BLaER1 (cell line): Measurements from ENCODE around the gene ASB2.

Source experiments
- H3K27ac ChIP-seq: shearing (Covaris generic); formaldehyde crosslinking; 2 replicates; pipeline ENCODE4 v1.8.1; 2022
- H3K27me3 ChIP-seq: shearing (Covaris generic); formaldehyde crosslinking; 2 replicates; pipeline ENCODE4 v1.8.1; 2022
- H3K36me3 ChIP-seq: shearing (Covaris generic); formaldehyde crosslinking; 2 replicates; pipeline ENCODE4 v1.8.1; 2022
- H3K4me1 ChIP-seq: shearing (Covaris generic); formaldehyde crosslinking; 2 replicates; pipeline ENCODE4 v1.8.1; 2022
- H3K4me2 ChIP-seq: shearing (Covaris generic); formaldehyde crosslinking; 2 replicates; pipeline ENCODE4 v1.8.1; 2022
- H3K4me3 ChIP-seq: shearing (Covaris generic); formaldehyde crosslinking; 2 replicates; pipeline ENCODE4 v1.8.1; 2022
- H3K9ac ChIP-seq: shearing (Covaris generic); formaldehyde crosslinking; 2 replicates; pipeline ENCODE4 v1.8.1; 2022
- H3K9me3 ChIP-seq: shearing (Covaris generic); formaldehyde crosslinking; 2 replicates; pipeline ENCODE4 v1.8.1; 2022
- H4K20me1 ChIP-seq: shearing (Covaris generic); formaldehyde crosslinking; 2 replicates; pipeline ENCODE4 v1.8.1; 2022
- Cebpa-rat ChIP-seq: shearing (Covaris generic); IDR thresholded peaks from 2 replicates; pipeline ENCODE4 v1.8.1; 2022

The ASB2 gene

GRCh38 chr14:93958567-93959238 is 17.7 kb downstream of the ASB2 start:
- no peaks in the 10 kb centered on the region for H4K20me1 ChIP-seq
- 0 out of 2 replicates have a peak overlapping the region, but pooled peaks have one; percentile 9 for H3K4me3 ChIP-seq
- H3K4me1 ChIP-seq, result peaks cover 100% of the 10 kb centered on the region
- no peak for TF ChIP-seq Cebpa-rat
- H3K9ac ChIP-seq, result peak overlapping the region; percentile 49
- H3K36me3 ChIP-seq, result no peaks in the 10 kb centered on the region
- no peaks in the 10 kb centered on the region for H3K9me3 ChIP-seq
- no peaks in the 10 kb centered on the region for H3K27me3 ChIP-seq
- peak overlapping the region; percentile 91 for H3K4me2 ChIP-seq
- peak overlapping the region; percentile 88 for H3K27ac ChIP-seq

DNA sequence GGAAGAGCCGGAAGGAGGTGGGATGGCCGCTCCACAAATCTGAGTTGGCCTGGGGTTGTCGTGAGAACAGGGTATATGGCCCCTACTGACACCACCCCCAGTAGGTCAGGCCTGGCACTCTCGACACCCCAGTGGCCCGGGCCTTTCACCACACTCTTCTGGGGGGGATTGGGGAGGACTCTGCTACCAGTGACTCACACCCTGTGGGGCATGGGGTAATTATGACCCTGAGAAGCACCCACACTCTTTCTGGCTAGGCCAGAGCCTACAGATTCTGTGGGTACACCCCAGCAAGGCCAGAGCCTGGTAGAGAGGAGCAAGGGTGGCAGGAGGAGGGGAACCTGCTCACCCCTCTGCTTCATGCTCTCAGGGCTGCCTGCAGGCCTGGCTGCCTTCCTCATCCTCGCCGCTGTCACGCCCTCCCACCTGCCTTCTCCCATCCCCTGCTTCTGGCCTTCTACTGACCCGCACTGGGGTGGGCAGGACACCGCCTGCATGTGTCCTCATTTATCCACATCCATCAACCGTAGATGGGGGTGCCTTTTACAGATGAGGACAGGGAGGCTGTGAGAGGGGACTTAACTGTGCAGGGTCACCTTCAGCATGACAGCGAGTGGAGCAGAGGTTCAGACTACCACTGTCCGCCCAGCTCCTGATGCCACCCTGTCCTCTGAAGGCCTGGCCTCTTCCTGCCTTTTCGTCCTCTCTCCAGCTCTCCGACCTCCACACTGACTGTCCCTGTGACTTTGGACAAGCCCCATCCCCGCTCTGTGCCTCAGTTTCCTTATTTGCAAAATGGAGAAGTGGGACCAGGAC is 18.4 kb downstream of the ASB2 start:
- Histone ChIP-seq H3K9me3 (no peaks in the 10 kb centered on the region), H3K27me3 (no peaks in the 10 kb centered on the region), H3K36me3 (no peaks in the 10 kb centered on the region), H3K4me1 (peaks cover 100% of the 10 kb centered on the region), H3K4me2 (peak overlapping the region; percentile 91), H3K9ac (no peak overlapping the region), H3K4me3 (no peak overlapping the region), H4K20me1 (no peaks in the 10 kb centered on the region), H3K27ac (peak overlapping the region; percentile 88)
- no peak for TF ChIP-seq Cebpa-rat

- Histone ChIP-seq H3K36me3 (no peaks in the 10 kb centered on the region), H3K4me1 (peaks cover 100% of the 10 kb centered on the region), H3K4me3 (no peak overlapping the region), H4K20me1 (no peaks in the 10 kb centered on the region), H3K27ac (peak overlapping the region; percentile 88), H3K27me3 (no peaks in the 10 kb centered on the region), H3K9ac (no peak overlapping the region), H3K4me2 (peak overlapping the region; percentile 91), H3K9me3 (no peaks in the 10 kb centered on the region)
- TF ChIP-seq Cebpa-rat, result no peak
These were observed 19.0 kb downstream of the ASB2 start for GRCh38 chr14:93957333-93957710.

DNA sequence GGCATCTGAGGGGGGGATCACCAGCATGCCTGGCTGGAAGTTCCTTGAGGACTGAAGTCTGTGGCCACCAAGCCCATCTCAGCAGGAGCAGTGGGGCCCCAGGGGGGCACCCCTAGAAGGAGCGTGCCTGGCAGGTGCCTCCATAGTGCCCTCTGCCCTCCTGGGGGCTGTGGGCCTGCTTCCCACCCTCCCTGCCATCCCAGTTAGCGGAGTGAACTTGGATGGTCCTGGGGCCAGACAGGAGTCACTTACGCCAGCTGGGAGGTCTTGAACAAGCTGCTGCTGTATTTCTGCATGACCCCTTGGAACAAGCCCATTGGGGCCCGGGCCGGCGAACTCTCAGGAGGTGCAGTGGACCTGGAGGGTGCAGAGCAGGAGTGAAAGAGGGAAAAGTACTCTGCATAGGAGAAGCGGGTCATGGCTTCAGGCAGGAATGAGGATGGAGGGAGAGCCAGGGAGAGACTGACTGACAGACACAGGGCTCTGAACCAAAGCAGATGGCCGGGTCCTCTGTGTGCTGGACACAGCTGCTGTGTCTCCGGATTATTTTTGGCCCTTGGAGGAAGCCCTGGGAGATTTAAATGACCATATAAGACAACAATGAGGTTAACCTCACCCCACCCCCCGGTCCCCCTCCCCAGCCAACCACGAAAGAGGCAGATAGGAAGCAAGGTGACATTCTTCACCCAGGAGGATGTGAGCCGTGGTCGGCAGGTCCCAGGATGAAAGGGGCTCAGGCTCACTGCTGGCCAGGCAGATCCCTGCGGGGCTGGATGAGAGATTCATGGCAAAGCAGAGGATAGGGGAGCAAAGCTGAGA is 19.6 kb downstream of the ASB2 start:
- H3K9me3 ChIP-seq, result no peaks in the 10 kb centered on the region
- H3K36me3 ChIP-seq, result no peaks in the 10 kb centered on the region
- H3K4me3 ChIP-seq, result no peak overlapping the region
- H3K27ac ChIP-seq, result peak overlapping the region; percentile 88
- peaks cover 100% of the 10 kb centered on the region for H3K4me1 ChIP-seq
- peak overlapping the region; percentile 91 for H3K4me2 ChIP-seq
- H4K20me1 ChIP-seq, result no peaks in the 10 kb centered on the region
- no peaks in the 10 kb centered on the region for H3K27me3 ChIP-seq
- no peak for TF ChIP-seq Cebpa-rat
- H3K9ac ChIP-seq, result peak overlapping the region; percentile 71; the same call in 1 of the 2 replicates

- Histone ChIP-seq H3K9ac (peak overlapping the region; percentile 71), H3K36me3 (no peaks in the 10 kb centered on the region), H3K4me3 (peak overlapping the region; percentile 48), H3K27me3 (no peaks in the 10 kb centered on the region), H4K20me1 (no peaks in the 10 kb centered on the region), H3K4me1 (peaks cover 94% of the 10 kb centered on the region), H3K27ac (peak overlapping the region; percentile 81), H3K9me3 (no peaks in the 10 kb centered on the region), H3K4me2 (peak overlapping the region; percentile 91)
- no peak for TF ChIP-seq Cebpa-rat
These were observed 20.4 kb downstream of the ASB2 start for GRCh38 chr14:93955850-93956481.

GRCh38 chr14:93954900-93955849 is 21.2 kb downstream of the ASB2 start:
- TF ChIP-seq Cebpa-rat, result peak; percentile 90
- Histone ChIP-seq H3K4me2 (peak overlapping the region; percentile 91), H3K4me3 (peak overlapping the region; percentile 48), H3K9ac (peak overlapping the region; percentile 71), H3K9me3 (no peaks in the 10 kb centered on the region), H3K36me3 (no peaks in the 10 kb centered on the region), H3K27ac (peak overlapping the region; percentile 81), H3K27me3 (no peaks in the 10 kb centered on the region), H4K20me1 (no peaks in the 10 kb centered on the region), H3K4me1 (peaks cover 87% of the 10 kb centered on the region)

DNA sequence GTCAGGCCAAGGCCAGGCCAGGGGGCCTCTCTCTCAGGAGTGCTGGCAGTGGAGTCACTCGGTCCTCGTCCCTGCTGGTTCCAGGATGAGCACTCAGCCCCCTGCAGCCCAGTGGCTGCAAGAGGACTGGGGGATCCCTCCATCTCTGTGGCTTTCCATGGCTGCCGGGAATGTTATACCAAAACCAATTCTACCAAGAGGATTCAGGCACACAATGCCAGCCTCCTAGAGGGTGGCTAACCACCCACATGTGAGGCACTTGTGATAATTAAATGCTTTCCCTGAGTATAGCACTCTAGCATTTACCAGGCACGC is 21.9 kb downstream of the ASB2 start:
- Histone ChIP-seq H3K4me3 (peak overlapping the region; percentile 37; the same call in 1 of the 2 replicates), H3K4me2 (peak overlapping the region; percentile 91), H3K27me3 (no peaks in the 10 kb centered on the region), H3K36me3 (no peaks in the 10 kb centered on the region), H3K27ac (peak overlapping the region; percentile 81), H3K9ac (peak overlapping the region; percentile 43; the same call in 1 of the 2 replicates), H4K20me1 (no peaks in the 10 kb centered on the region), H3K4me1 (peaks cover 80% of the 10 kb centered on the region), H3K9me3 (no peaks in the 10 kb centered on the region)
- TF ChIP-seq Cebpa-rat, result no peak

GRCh38 chr14:93953739-93954515 is 22.4 kb downstream of the ASB2 start:
- H3K4me2 ChIP-seq, result peak overlapping the region; percentile 91
- peak overlapping the region; percentile 81 for H3K27ac ChIP-seq
- peaks cover 79% of the 10 kb centered on the region for H3K4me1 ChIP-seq
- no peaks in the 10 kb centered on the region for H3K36me3 ChIP-seq
- no peak for TF ChIP-seq Cebpa-rat
- H3K27me3 ChIP-seq, result no peaks in the 10 kb centered on the region
- peak overlapping the region; percentile 37; the same call in 1 of the 2 replicates for H3K4me3 ChIP-seq
- H3K9ac ChIP-seq, result peak overlapping the region; percentile 43; the same call in 1 of the 2 replicates
- no peaks in the 10 kb centered on the region for H4K20me1 ChIP-seq
- H3K9me3 ChIP-seq, result no peaks in the 10 kb centered on the region
